GM12874 (cell line): ENCODE measurements around the gene MED27.

Experiments
- TF ChIP-seq, protein P1 (sequence below): IDR thresholded peaks from 2 replicates; pipeline ENCODE4 v1.5.1; 2011; ENCODE audit warnings: low read depth, mild to moderate bottlenecking, control low read depth, low read length, moderate library complexity; ENCODE audit not compliant: insufficient read depth

MED27 gene

GRCh38 chr9:131969469-131969989 is 110.1 kb downstream of the MED27 start:
- TF ChIP-seq, protein P1, sequence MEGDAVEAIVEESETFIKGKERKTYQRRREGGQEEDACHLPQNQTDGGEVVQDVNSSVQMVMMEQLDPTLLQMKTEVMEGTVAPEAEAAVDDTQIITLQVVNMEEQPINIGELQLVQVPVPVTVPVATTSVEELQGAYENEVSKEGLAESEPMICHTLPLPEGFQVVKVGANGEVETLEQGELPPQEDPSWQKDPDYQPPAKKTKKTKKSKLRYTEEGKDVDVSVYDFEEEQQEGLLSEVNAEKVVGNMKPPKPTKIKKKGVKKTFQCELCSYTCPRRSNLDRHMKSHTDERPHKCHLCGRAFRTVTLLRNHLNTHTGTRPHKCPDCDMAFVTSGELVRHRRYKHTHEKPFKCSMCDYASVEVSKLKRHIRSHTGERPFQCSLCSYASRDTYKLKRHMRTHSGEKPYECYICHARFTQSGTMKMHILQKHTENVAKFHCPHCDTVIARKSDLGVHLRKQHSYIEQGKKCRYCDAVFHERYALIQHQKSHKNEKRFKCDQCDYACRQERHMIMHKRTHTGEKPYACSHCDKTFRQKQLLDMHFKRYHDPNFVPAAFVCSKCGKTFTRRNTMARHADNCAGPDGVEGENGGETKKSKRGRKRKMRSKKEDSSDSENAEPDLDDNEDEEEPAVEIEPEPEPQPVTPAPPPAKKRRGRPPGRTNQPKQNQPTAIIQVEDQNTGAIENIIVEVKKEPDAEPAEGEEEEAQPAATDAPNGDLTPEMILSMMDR, result no peak

- TF ChIP-seq, protein P1, result no peak
These were observed 111.0 kb downstream of the MED27 start for GRCh38 chr9:131968632-131969031.

GRCh38 chr9:131965841-131966240 is 113.8 kb downstream of the MED27 start:
- TF ChIP-seq, protein P1, result no peak

- TF ChIP-seq, protein P1, result no peak
These were observed 114.6 kb downstream of the MED27 start for GRCh38 chr9:131965103-131965502.

DNA sequence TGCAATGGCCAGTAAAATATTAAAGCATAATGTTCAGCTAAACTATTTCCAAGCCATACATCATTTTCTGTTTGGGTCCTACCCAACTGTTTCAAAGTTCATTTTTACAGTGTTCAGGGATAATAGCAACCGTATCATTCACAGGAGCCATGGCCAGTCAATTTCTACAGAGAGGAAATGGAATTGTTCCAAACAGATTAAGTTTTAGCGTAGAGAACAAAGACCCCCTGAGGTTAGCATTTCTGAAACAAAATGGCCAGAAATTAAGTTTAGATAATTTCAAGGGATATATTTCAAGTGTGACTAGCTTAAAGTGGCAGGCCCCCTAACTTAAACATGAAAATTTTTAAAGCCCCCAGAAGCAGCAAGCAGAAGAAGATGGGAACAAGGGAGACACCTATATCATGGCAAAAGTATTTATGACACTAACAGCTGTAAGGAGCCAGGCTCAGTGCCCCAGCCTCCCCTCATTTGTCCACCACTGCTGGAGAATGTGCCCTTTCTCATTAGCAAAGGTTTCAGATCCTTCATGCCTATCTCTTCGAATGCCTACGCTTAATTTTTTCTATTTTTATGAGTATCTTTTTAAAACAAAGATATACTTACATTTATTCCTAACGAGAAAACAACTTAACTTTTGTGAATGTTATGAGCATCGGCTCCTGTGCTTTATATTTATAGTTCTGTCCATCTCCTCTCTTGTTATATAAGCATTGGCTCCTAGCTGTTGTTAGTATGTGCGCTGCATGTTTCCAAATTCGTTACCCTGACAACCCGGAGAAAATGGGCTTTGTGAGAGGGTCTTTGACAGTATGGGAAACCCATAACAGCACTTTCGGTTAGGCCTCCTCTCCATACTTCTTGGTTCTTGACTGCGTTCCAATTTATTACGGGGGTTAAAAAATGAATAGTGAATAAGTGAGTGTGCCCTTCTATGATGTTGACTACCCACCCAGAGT is 116.3 kb downstream of the MED27 start:
- TF ChIP-seq, protein P1, result no peak

DNA sequence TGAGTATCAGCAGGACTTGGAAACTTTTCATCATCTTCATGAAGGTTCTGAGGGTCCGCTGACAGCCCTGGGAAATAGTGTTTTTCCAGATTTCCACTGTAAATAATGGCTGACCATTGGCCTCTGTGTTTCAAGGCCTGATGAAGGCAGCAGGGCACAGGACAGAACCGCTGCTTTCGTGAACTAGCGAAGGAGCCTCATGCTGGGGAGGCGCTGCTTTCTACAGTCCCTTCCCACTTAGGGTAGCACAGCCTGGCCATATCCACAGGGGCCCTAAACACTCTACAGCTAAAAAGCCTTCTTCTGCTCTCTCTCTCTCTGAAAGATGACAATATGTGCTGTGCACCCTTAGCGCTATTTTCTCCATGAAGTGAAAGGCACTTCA is 118.2 kb downstream of the MED27 start:
- TF ChIP-seq, protein P1, result no peak

DNA sequence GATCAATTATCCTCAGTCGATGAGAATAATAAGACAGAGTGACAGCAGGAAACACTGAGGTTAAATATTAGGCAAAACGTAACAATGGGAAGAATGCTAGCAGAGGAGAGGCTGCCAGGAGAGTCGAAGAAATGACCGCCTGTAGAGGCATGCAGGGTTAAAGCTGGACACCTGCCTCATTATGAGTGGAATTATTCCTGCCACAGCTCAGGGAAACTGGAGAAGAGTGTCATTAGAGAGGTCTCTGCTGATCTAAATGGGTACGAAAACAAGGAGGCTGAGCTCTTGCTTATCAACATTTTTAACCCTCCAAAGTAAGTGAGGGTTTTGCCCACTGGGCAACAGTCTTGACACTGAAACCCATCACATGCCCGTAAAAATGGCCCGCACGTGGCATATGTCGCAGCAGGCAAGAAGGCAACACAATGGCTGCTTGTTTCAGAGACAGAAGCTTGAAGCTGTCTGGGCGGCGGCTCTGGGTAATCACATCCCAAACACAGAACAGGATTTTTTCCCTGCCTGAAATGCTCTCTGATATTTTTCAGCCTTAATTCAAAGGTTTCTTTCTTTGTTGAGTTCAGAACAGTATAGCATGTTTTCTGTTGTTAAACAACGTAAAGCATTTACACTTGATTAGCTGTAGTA is 118.7 kb downstream of the MED27 start:
- TF ChIP-seq, protein P1, result no peak
